Measurements from ENCODE around the gene HCN3.

Gene HCN3

GRCh38 chr1:155295942-155296267, 18.6 kb downstream of the HCN3 start:
- no peak overlapping the region for H3K4me3 ChIP-seq (ENCODE audit: low read depth, low read length)
- no peak for TF ChIP-seq CTCF (IDR thresholded peaks at IDR 0.05; ENCODE audit: low read depth, low read length, missing control alignments)

GRCh38 chr1:155296661-155297060, 19.4 kb downstream of the HCN3 start:
- no peak for DNase-seq (ENCODE audit: low read depth)
- no peak overlapping the region for H3K4me3 ChIP-seq (ENCODE audit: low read depth, low read length)
- TF ChIP-seq CTCF (IDR thresholded peaks at IDR 0.05; ENCODE audit: low read depth, low read length, missing control alignments) = no peak

More at GRCh38 chr1:155295942-155296267, 18.6 kb downstream of the HCN3 start:
- DNase-seq (ENCODE audit: low read depth) = no peak

GRCh38 chr1:155297384-155297783, 20.1 kb downstream of the HCN3 start:
- no peak for TF ChIP-seq CTCF (IDR thresholded peaks at IDR 0.05; ENCODE audit: low read depth, low read length, missing control alignments)
- DNase-seq (ENCODE audit: low read depth) = no peak

GRCh38 chr1:155300024-155300423, 22.8 kb downstream of the HCN3 start:
- no peak for TF ChIP-seq CTCF (IDR thresholded peaks at IDR 0.05; ENCODE audit: low read depth, low read length, missing control alignments)
- no peak for DNase-seq (ENCODE audit: low read depth)
- H3K4me3 ChIP-seq (ENCODE audit: low read depth, low read length) = no peak overlapping the region

More at GRCh38 chr1:155297384-155297783, 20.1 kb downstream of the HCN3 start:
- H3K4me3 ChIP-seq (ENCODE audit: low read depth, low read length) = no peak overlapping the region

GRCh38 chr1:155300553-155301329, 23.5 kb downstream of the HCN3 start:
- no peak for TF ChIP-seq CTCF (IDR thresholded peaks at IDR 0.05; ENCODE audit: low read depth, low read length, missing control alignments)
- DNase-seq (ENCODE audit: low read depth) = no peak
- H3K4me3 ChIP-seq (ENCODE audit: low read depth, low read length) = no peak overlapping the region

- no peak for DNase-seq (ENCODE audit: low read depth)
- no peak for TF ChIP-seq CTCF (IDR thresholded peaks at IDR 0.05; ENCODE audit: low read depth, low read length, missing control alignments)
- no peak within 1 kb of the TSS for H3K4me3 ChIP-seq (ENCODE audit: low read depth, low read length)
Measured at GRCh38 chr1:155301342-155301841, 24.1 kb downstream of the HCN3 start, which contains the start of gene PKLR. TSS of gene PKLR (minus strand) at chr1:155301438. CDS start at chr1:155301395, 43 bp downstream.
